GM18951 (cell line): ENCODE data around the gene MAD1L1.

Experiments used
- POLR2A ChIP-seq: IDR thresholded peaks from 4 replicates; pipeline ENCODE4 v1.6.1; 2011; ENCODE audit warnings: mild to moderate bottlenecking; ENCODE audit not compliant: insufficient read length, insufficient read depth; ENCODE audit errors: extremely low read depth
- in situ Hi-C: fragments of 300-500 bp; cut with MboI; formaldehyde crosslinking; loops from one replicate; pipeline ENCODE4 v1.12.0; 2022; ENCODE audit warnings: low sequenced_read_pairs, mixed read lengths, inconsistent platforms; ENCODE audit not compliant: unreplicated experiment

The MAD1L1 gene

GRCh38 chr7:2175514-2175913 lies 57.2 kb downstream of the MAD1L1 start:
- TF ChIP-seq POLR2A, result no peak
- in situ Hi-C loops, result no loop called here

GRCh38 chr7:2175091-2175490 lies 57.7 kb downstream of the MAD1L1 start:
- in situ Hi-C loops, result no loop called here
- TF ChIP-seq POLR2A, result no peak

GRCh38 chr7:2173189-2173827 lies 59.4 kb downstream of the MAD1L1 start:
- in situ Hi-C loops, result no loop called here
- no peak for TF ChIP-seq POLR2A

- TF ChIP-seq POLR2A, result no peak
- in situ Hi-C loops, result no loop called here
Observed at GRCh38 chr7:2172311-2173188, 60.2 kb downstream of the MAD1L1 start.

GRCh38 chr7:2171855-2172254 lies 60.9 kb downstream of the MAD1L1 start:
- TF ChIP-seq POLR2A, result no peak
- in situ Hi-C loops, result no loop called here

GRCh38 chr7:2170576-2171521 lies 61.9 kb downstream of the MAD1L1 start:
- TF ChIP-seq POLR2A, result no peak
- in situ Hi-C loops, result no loop called here

GRCh38 chr7:2169923-2170575 lies 62.7 kb downstream of the MAD1L1 start:
- in situ Hi-C loops, result no loop called here

GRCh38 chr7:2168615-2169311 lies 64.0 kb downstream of the MAD1L1 start:
- no peak for TF ChIP-seq POLR2A
- in situ Hi-C loops, result no loop called here

More at GRCh38 chr7:2169923-2170575, 62.7 kb downstream of the MAD1L1 start:
- no peak for TF ChIP-seq POLR2A

GRCh38 chr7:2166625-2167280 lies 66.0 kb downstream of the MAD1L1 start:
- TF ChIP-seq POLR2A, result no peak
- in situ Hi-C loops, result no loop called here

- TF ChIP-seq POLR2A, result no peak
Observed at GRCh38 chr7:2165610-2166594, 66.8 kb downstream of the MAD1L1 start.

GRCh38 chr7:2165239-2165609 lies 67.5 kb downstream of the MAD1L1 start:
- in situ Hi-C loops, result no loop called here
- TF ChIP-seq POLR2A, result no peak

More at GRCh38 chr7:2165610-2166594, 66.8 kb downstream of the MAD1L1 start:
- in situ Hi-C loops, result no loop called here
